Endothelial cell of umbilical vein (primary cell): ENCODE measurements around the gene UGGT2. TPM values are rescaled to one million over a fixed set of nuclear protein-coding genes. Genes with fewer than 3 reads are reported as not detected.
A peak's percentile ranks its signal among the peaks of the same experiment; 100 is the strongest.

Source experiments
- BruUV-seq: library from RNA; stranded (reverse); fragments of 400-500 nt; replicated peaks from 2 replicates; lab custom pipeline; 2021; lab: Mats Ljungman, UMichigan
- CTCF ChIA-PET: fragments of 300-600, 350-600 bp; sonication (Branson Sonifier 250); formaldehyde crosslinking; loops from one replicate; lab custom pipeline; 2021; ENCODE audit warnings: antibody characterized with exemption, inconsistent platforms; lab: Charles Lee
- POLR2A ChIA-PET: fragments of 300-600, 350-600 bp; sonication (Branson Sonifier 250); formaldehyde crosslinking; loops from one replicate; lab custom pipeline; 2021; ENCODE audit warnings: antibody characterized with exemption, inconsistent platforms; lab: Charles Lee
- DNase-seq: peaks from one replicate; pipeline ENCODE4 v3.0.0-alpha.2; 2011; ENCODE audit warnings: low read depth, low spot score
- FAIRE-seq: peaks from 2 replicates; lab custom pipeline; 2011; peaks lifted over from hg19 to GRCh38; lab: Jason Lieb, UNC
- H2AFZ ChIP-seq: 2 replicates; pipeline ENCODE4 v1.6.0; 2012; ENCODE audit warnings: low read depth, low read length, control low read depth, inconsistent platforms
- H3K27ac ChIP-seq: 2 replicates; pipeline ENCODE4 v1.5.1; 2011; ENCODE audit warnings: low read depth, mild to moderate bottlenecking, control low read depth, low read length, moderate library complexity; ENCODE audit not compliant: insufficient read depth
- H3K27me3 ChIP-seq, 2 experiments: 2 replicates each; pipeline versions ENCODE4 v1.6.0 to v1.6.1; 2011; ENCODE audit warnings: low read length in 2 of 2, mixed read lengths in 1 of 2; ENCODE audit not compliant: control insufficient read depth in 2 of 2, insufficient read depth in 2 of 2
- H3K36me3 ChIP-seq, 2 experiments: 2 replicates in 1 of 2; 3 replicates in 1 of 2; pipeline ENCODE4 v1.5.1; 2011; ENCODE audit warnings: low read length in 2 of 2, mild to moderate bottlenecking in 1 of 2, moderate library complexity in 1 of 2; ENCODE audit not compliant: control insufficient read depth in 2 of 2, insufficient read depth in 2 of 2; ENCODE audit errors: extremely low read depth in 1 of 2
- H3K4me1 ChIP-seq: 3 replicates; pipeline ENCODE4 v1.5.1; 2011; ENCODE audit warnings: mild to moderate bottlenecking, low read length; ENCODE audit not compliant: control insufficient read depth, insufficient read depth; ENCODE audit errors: extremely low read depth
- H3K4me2 ChIP-seq: 2 replicates; pipeline ENCODE4 v1.6.1; 2011; ENCODE audit warnings: low read length, control low read depth, mixed read lengths; ENCODE audit not compliant: insufficient read depth
- H3K4me3 ChIP-seq, 3 experiments: fragments of 200-600 bp in 1 of 3; sonication (generic), shearing (Covaris generic) in 1 of 3; replicated peaks in 1 of 3; 2 replicates each; pipeline ENCODE4 v1.5.1; 2011 to 2016; ENCODE audit warnings: control low read depth in 3 of 3, low read length in 3 of 3, mild to moderate bottlenecking in 2 of 3, inconsistent platforms in 1 of 3, low read depth in 1 of 3, moderate library complexity in 1 of 3; ENCODE audit not compliant: insufficient read depth in 1 of 3
- H3K79me2 ChIP-seq: 2 replicates; pipeline ENCODE4 v1.6.0; 2012; ENCODE audit warnings: low read length, inconsistent platforms; ENCODE audit not compliant: control insufficient read depth, insufficient read depth
- H3K9ac ChIP-seq: replicated peaks from 2 replicates; pipeline ENCODE3; 2011; ENCODE audit warnings: low read length, control low read depth; ENCODE audit not compliant: insufficient read depth; ENCODE audit errors: extremely low read depth
- H3K9me1 ChIP-seq: replicated peaks from 3 replicates; pipeline ENCODE4 v1.6.0; 2011; ENCODE audit warnings: mild to moderate bottlenecking, low read length; ENCODE audit not compliant: control insufficient read depth, insufficient read depth; ENCODE audit errors: extremely low read depth
- H3K9me3 ChIP-seq: replicated peaks from 2 replicates; pipeline ENCODE4 v1.5.1; 2012; ENCODE audit warnings: low read length, inconsistent platforms; ENCODE audit not compliant: control insufficient read depth, insufficient read depth
- H4K20me1 ChIP-seq: replicated peaks from 2 replicates; pipeline ENCODE3; 2011; ENCODE audit warnings: mild to moderate bottlenecking, low read length; ENCODE audit not compliant: control insufficient read depth, insufficient read depth; ENCODE audit errors: extremely low read depth
- EZH2 ChIP-seq: IDR thresholded peaks from 2 replicates; pipeline ENCODE4 v1.6.1; 2012; ENCODE audit warnings: borderline replicate concordance, low read depth, mild to moderate bottlenecking, moderate library complexity, low read length, inconsistent platforms; ENCODE audit not compliant: severe bottlenecking
- FOS ChIP-seq: IDR thresholded peaks from 2 replicates; pipeline ENCODE4 v1.6.1; 2011; ENCODE audit warnings: mild to moderate bottlenecking, low read length, moderate library complexity, borderline replicate concordance; ENCODE audit not compliant: insufficient read depth
- GATA2 ChIP-seq: IDR thresholded peaks from 2 replicates; pipeline ENCODE4 v1.7.0; 2011; ENCODE audit warnings: low read depth, mild to moderate bottlenecking, moderate library complexity, mixed read lengths, low read length; ENCODE audit not compliant: insufficient read length, insufficient read depth
- MAX ChIP-seq: IDR thresholded peaks from 2 replicates; pipeline ENCODE4 v1.6.1; 2011; ENCODE audit not compliant: insufficient read depth, insufficient read length
- MYC ChIP-seq: IDR thresholded peaks from one replicate; pipeline ENCODE4 v1.6.1; 2011; ENCODE audit warnings: mild to moderate bottlenecking, low read depth, low read length
- POLR2A ChIP-seq: IDR thresholded peaks from 2 replicates; pipeline ENCODE4 v1.6.1; 2012; ENCODE audit warnings: low read depth, mild to moderate bottlenecking, control low read depth, low read length
- POLR2AphosphoS5 ChIP-seq: IDR thresholded peaks from 2 replicates; pipeline ENCODE4 v1.6.1; 2012; ENCODE audit warnings: low read depth, mild to moderate bottlenecking, control low read depth, low read length, moderate library complexity; ENCODE audit not compliant: insufficient read depth
- dilution Hi-C: fragments of 300-500 bp; cut with MboI; formaldehyde crosslinking; loops from one replicate; pipeline ENCODE4 v1.15.0; 2019; ENCODE audit warnings: low sequenced_read_pairs; ENCODE audit not compliant: extremely low pct_ligation_motif_present
- intact Hi-C: fragments of 100-400 bp; cut with micrococcal nuclease; formaldehyde crosslinking; loops from one replicate; pipeline ENCODE4 v1.10.0; 2022
- polyA plus RNA-seq, 4 experiments: library from polyadenylated mRNA; depleted of rRNA in 3 of 4; stranded (reverse) in 3 of 4; unstranded in 1 of 4; fragments of >200 nt; gene quantifications; 2 replicates each; pipeline versions ENCODE4 v1.2.1 to v1.2.3, GENCODE V29; 2011 to 2012; ENCODE audit warnings: missing spikeins in 1 of 4
- total RNA-seq: library from RNA; stranded (reverse); gene quantifications from 2 replicates; pipeline ENCODE4 v1.2.3, GENCODE V29; 2021

UGGT2 gene
- total and polyA plus RNA-seq, 2 donors (not counting 3 experiments of a cell fraction or from before 2014, with no cell fraction given), result 4.6 to 25.1 TPM

GRCh38 chr13:95833126-95833525 is 220.1 kb downstream of the UGGT2 start:
- Histone ChIP-seq H3K79me2 (no peaks in the 10 kb centered on the region), H3K9ac (no peak overlapping the region), H3K4me2 (peak overlapping the region; percentile 80), H3K4me3 (peak overlapping the region in 1 of 3 experiments; percentile 23), H2AFZ (no peak overlapping the region), H3K9me1 (no peaks in the 10 kb centered on the region), H3K36me3 (no peaks in the 10 kb centered on the region), H3K27me3 (no peaks in the 10 kb centered on the region), H3K27ac (peak overlapping the region; percentile 30), H3K9me3 (no peaks in the 10 kb centered on the region), H3K4me1 (peaks cover 13% of the 10 kb centered on the region), H4K20me1 (no peaks in the 10 kb centered on the region)
- ChIA-PET CTCF (interaction anchor here (0.7 to 5.1 kb wide), 67 partner anchors 8 to 1397 kb away, joined by 3 to 286 read pairs (median 6); partner anchors contain the start of genes DNAJC3, DZIP1 and TGDS), POLR2A (interaction anchor here (1.0 to 1.8 kb wide), 3 partner anchors 156 to 644 kb away, joined by 3 to 12 read pairs (median 8); partner anchors contain the start of gene DNAJC3)
- intact Hi-C loops, result loop anchor here (1.0 to 10.0 kb wide), 2 partner anchors 157 to 1398 kb away; no protein-coding TSS in a partner anchor
- dilution Hi-C loops, result no loop called here
- no TSS peak for BruUV-seq
- FAIRE-seq (no peak), DNase-seq (no peak)
- TF ChIP-seq POLR2A, result no peak
- TF ChIP-seq MYC, result no peak
- TF ChIP-seq FOS, result peak; percentile 49

- H4K20me1 ChIP-seq, result no peaks in the 10 kb centered on the region
- dilution Hi-C loops, result no loop called here
- H2AFZ ChIP-seq, result no peak overlapping the region
- ChIA-PET POLR2A (no interaction called here), CTCF (interaction anchor here (1.5 to 2.8 kb wide), 2 partner anchors 12 to 198 kb away, joined by 3 to 10 read pairs; no protein-coding TSS in a partner anchor)
- BruUV-seq, result no TSS peak
- DNase-seq, result no peak
- no peak overlapping the region for H3K4me3 ChIP-seq
- no peak overlapping the region for H3K27ac ChIP-seq
- no peaks in the 10 kb centered on the region for H3K79me2 ChIP-seq
- no peaks in the 10 kb centered on the region for H3K9me3 ChIP-seq
- H3K9ac ChIP-seq, result no peak overlapping the region
- H3K27me3 ChIP-seq, result no peaks in the 10 kb centered on the region
- no peak overlapping the region for H3K4me2 ChIP-seq
- H3K36me3 ChIP-seq, result no peaks in the 10 kb centered on the region
- no peaks in the 10 kb centered on the region for H3K4me1 ChIP-seq
- TF ChIP-seq EZH2, result no peak
- no peak for TF ChIP-seq POLR2A
- TF ChIP-seq POLR2AphosphoS5, result no peak
- no peak for TF ChIP-seq GATA2
- no peak for TF ChIP-seq FOS
- TF ChIP-seq MAX, result no peak
- intact Hi-C loops, result no loop called here
- no peaks in the 10 kb centered on the region for H3K9me1 ChIP-seq
- no peak for FAIRE-seq
These were observed 230.9 kb downstream of the UGGT2 start for GRCh38 chr13:95822303-95822702.
